RWPE2 (cell line): ENCODE results near the gene MLST8.

Experiments used
- ATAC-seq: fragments of 200-7000 bp; cut with Tn5 transposase; 3 replicates; pipeline ENCODE4 v1.9.1; 2021; ENCODE audit warnings: low read depth
- DNase-seq: peaks from one replicate; pipeline ENCODE4 v3.0.0-alpha.2; 2020; ENCODE audit warnings: low spot score
- H3K27ac ChIP-seq: fragments of 450-650 bp; 2 replicates; pipeline ENCODE4 v1.5.1; 2017; ENCODE audit warnings: mild to moderate bottlenecking; ENCODE audit not compliant: poor library complexity, severe bottlenecking
- H3K27me3 ChIP-seq: fragments of 250-450 bp; sonication (Bioruptor Pico); 2 replicates; pipeline ENCODE4 v1.5.1; 2021; ENCODE audit warnings: mild to moderate bottlenecking, moderate library complexity; ENCODE audit not compliant: insufficient read depth, poor library complexity, severe bottlenecking
- H3K36me3 ChIP-seq: fragments of 250-450 bp; sonication (Bioruptor Pico); 2 replicates; pipeline ENCODE4 v1.5.1; 2020; ENCODE audit warnings: low read depth, mild to moderate bottlenecking, moderate library complexity
- H3K4me1 ChIP-seq: fragments of 250-450 bp; sonication (Bioruptor Pico); 2 replicates; pipeline ENCODE4 v1.5.1; 2021; ENCODE audit warnings: mild to moderate bottlenecking, moderate library complexity; ENCODE audit not compliant: insufficient read depth, poor library complexity, severe bottlenecking
- H3K4me3 ChIP-seq: fragments of 250-450 bp; sonication (Bioruptor Pico); 2 replicates; pipeline ENCODE4 v1.5.1; 2021; ENCODE audit warnings: mild to moderate bottlenecking, moderate library complexity; ENCODE audit not compliant: severe bottlenecking
- H3K9me3 ChIP-seq: fragments of 250-450 bp; sonication (Bioruptor Pico); 2 replicates; pipeline ENCODE4 v1.5.1; 2021; ENCODE audit warnings: mild to moderate bottlenecking, moderate library complexity; ENCODE audit not compliant: severe bottlenecking
- CTCF ChIP-seq: fragments of 450-650 bp; IDR thresholded peaks from one replicate; pipeline ENCODE4 v1.5.1; 2017; ENCODE audit warnings: mild to moderate bottlenecking, moderate library complexity; ENCODE audit not compliant: poor library complexity, severe bottlenecking

MLST8 gene

GRCh38 chr16:2189252-2189893 lies 15.9 kb upstream of the MLST8 start:
- H3K36me3 ChIP-seq = no peaks in the 10 kb centered on the region
- ATAC-seq = no peak
- no peaks in the 10 kb centered on the region for H3K4me1 ChIP-seq
- no peak for TF ChIP-seq CTCF
- no peaks in the 10 kb centered on the region for H3K9me3 ChIP-seq
- no peak overlapping the region for H3K27ac ChIP-seq
- DNase-seq = no peak
- no peaks in the 10 kb centered on the region for H3K27me3 ChIP-seq
- no peak overlapping the region for H3K4me3 ChIP-seq

- Histone ChIP-seq H3K9me3 (no peaks in the 10 kb centered on the region), H3K27ac (no peak overlapping the region), H3K27me3 (peaks cover 2% of the 10 kb centered on the region), H3K36me3 (no peaks in the 10 kb centered on the region), H3K4me3 (no peak overlapping the region), H3K4me1 (no peaks in the 10 kb centered on the region)
- DNase-seq (no peak), ATAC-seq (no peak)
- TF ChIP-seq CTCF = no peak
Measured at GRCh38 chr16:2190002-2190658, 15.1 kb upstream of the MLST8 start.

GRCh38 chr16:2190659-2191445 lies 14.4 kb upstream of the MLST8 start:
- no peak for TF ChIP-seq CTCF
- H3K4me1 ChIP-seq = no peaks in the 10 kb centered on the region
- no peak overlapping the region for H3K4me3 ChIP-seq
- no peak for DNase-seq
- H3K27me3 ChIP-seq = peaks cover 9% of the 10 kb centered on the region
- H3K9me3 ChIP-seq = no peaks in the 10 kb centered on the region
- no peaks in the 10 kb centered on the region for H3K36me3 ChIP-seq
- no peak for ATAC-seq
- no peak overlapping the region for H3K27ac ChIP-seq

GRCh38 chr16:2191446-2191706 lies 13.9 kb upstream of the MLST8 start:
- Histone ChIP-seq H3K36me3 (no peaks in the 10 kb centered on the region), H3K27me3 (peaks cover 9% of the 10 kb centered on the region), H3K27ac (no peak overlapping the region), H3K4me1 (no peaks in the 10 kb centered on the region), H3K4me3 (no peak overlapping the region), H3K9me3 (no peaks in the 10 kb centered on the region)
- no peak for ATAC-seq
- no peak for DNase-seq
- no peak for TF ChIP-seq CTCF
